GM19467 (cell line): ENCODE data around the gene DYRK1B.

Experiments
- ATAC-seq: cut with Tn5 transposase; IDR thresholded peaks from one replicate; pipeline ENCODE4 v1.9.1; 2021; ENCODE audit warnings: mild to moderate bottlenecking, moderate library complexity; ENCODE audit not compliant: unreplicated experiment

The DYRK1B gene

GRCh38 chr19:39864118-39864517 lies 30.2 kb upstream of the DYRK1B start:
- no peak for ATAC-seq

GRCh38 chr19:39858541-39858940 lies 24.6 kb upstream of the DYRK1B start:
- ATAC-seq, result no peak

GRCh38 chr19:39852882-39853281 lies 18.9 kb upstream of the DYRK1B start:
- ATAC-seq, result no peak

- no peak for ATAC-seq
These were observed 16.9 kb upstream of the DYRK1B start for GRCh38 chr19:39850892-39851291.

GRCh38 chr19:39848392-39848791 lies 14.4 kb upstream of the DYRK1B start:
- ATAC-seq, result no peak

GRCh38 chr19:39847525-39847924 lies 13.6 kb upstream of the DYRK1B start:
- no peak for ATAC-seq

- no peak for ATAC-seq
These were observed 12.9 kb upstream of the DYRK1B start for GRCh38 chr19:39846678-39847486.

GRCh38 chr19:39845933-39846677 lies 12.1 kb upstream of the DYRK1B start, which contains the start of gene FBL:
FBL (minus strand) TSS chr19:39846379; CDS start chr19:39846300, 79 bp downstream.
- ATAC-seq, result peak; percentile 71

GRCh38 chr19:39845584-39845932 lies 11.6 kb upstream of the DYRK1B start:
- no peak for ATAC-seq

- ATAC-seq, result no peak
These were observed 11.2 kb upstream of the DYRK1B start for GRCh38 chr19:39845172-39845571.

- ATAC-seq, result no peak
These were observed 10.2 kb upstream of the DYRK1B start for GRCh38 chr19:39843919-39844793.

- no peak for ATAC-seq
These were observed 8.9 kb upstream of the DYRK1B start for GRCh38 chr19:39842693-39843435.

GRCh38 chr19:39841041-39841440 lies 7.1 kb upstream of the DYRK1B start:
- no peak for ATAC-seq

GRCh38 chr19:39840492-39840891 lies 6.5 kb upstream of the DYRK1B start:
- ATAC-seq, result no peak

- no peak for ATAC-seq
These were observed 5.8 kb upstream of the DYRK1B start for GRCh38 chr19:39839678-39840327.

GRCh38 chr19:39838569-39838968 lies 4.6 kb upstream of the DYRK1B start:
- ATAC-seq, result no peak

- no peak for ATAC-seq
These were observed 4.0 kb upstream of the DYRK1B start for GRCh38 chr19:39837978-39838377.

GRCh38 chr19:39834287-39834841 lies 402 bp upstream of the DYRK1B start:
- ATAC-seq, result no peak

GRCh38 chr19:39833160-39833463 lies 850 bp downstream of the DYRK1B start:
- ATAC-seq, result no peak
